Measurements from ENCODE around the gene ATF3.

Gene ATF3

DNA sequence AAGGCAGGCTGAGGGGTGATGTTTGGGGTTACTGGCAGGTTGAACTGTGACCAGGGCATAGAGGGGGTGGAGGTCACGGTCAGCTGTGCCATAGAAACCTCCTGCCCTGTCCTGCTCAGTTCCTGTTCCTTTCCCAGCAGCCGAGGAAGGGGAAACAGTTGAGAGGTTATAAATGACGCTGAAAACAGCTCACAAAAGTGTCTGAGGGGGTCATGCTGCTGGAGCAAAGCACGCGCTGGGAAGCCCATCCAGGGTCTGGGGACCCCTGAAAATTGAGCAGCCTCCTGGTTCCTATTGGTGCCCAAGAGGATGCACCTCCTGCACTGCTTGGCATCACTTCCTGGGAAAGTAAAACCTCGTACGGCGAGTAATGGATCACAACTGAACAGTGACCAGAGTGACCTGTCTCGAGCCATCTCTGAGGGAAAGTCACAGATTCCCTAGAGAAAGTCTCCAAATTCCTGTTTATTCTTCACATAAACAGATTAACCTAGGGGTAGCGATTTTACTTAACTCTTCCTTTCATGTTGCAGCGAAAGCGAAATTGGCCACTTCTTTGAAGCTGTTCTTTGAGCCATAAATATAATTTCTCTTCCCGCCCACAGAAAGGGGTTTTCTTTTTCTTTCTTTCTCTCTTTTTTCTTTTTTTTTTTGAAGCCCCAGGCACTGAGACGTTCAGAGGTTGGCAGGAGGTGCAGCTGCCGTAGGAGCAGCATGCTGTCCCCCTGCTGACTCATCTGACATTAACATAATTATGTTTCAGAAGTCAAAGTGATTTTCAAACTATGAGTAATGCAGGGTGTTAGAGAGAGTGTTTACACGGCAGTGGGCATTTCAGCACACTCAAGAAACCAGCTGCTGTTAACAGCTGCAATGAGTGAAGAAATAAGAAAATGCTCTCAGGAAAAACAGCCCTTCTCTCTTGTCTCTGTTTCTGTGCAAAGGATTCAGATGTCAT lies 41.8 kb upstream of the ATF3 start (continued):
- TF ChIP-seq EGR2 (tag by site-specific recombination; IDR thresholded peaks at IDR 0.05; ENCODE audit: low read depth) (0 out of 2 replicates have a peak, but pooled peaks have one; percentile 16), ZNF658 (tag by site-specific recombination; IDR thresholded peaks at IDR 0.05) (no peak), ZNF558 (tag by site-specific recombination; IDR thresholded peaks at IDR 0.05) (peak; percentile 67), ZNF24 (tag by site-specific recombination; IDR thresholded peaks at IDR 0.05) (peak; percentile 86; the same call in 1 of the 2 replicates), ZNF510 (tag by site-specific recombination; IDR thresholded peaks at IDR 0.05; ENCODE audit: insufficient replicate concordance) (no peak), ZNF311 (tag by site-specific recombination; IDR thresholded peaks at IDR 0.05; ENCODE audit: borderline replicate concordance) (no peak), ZNF529 (tag by site-specific recombination; IDR thresholded peaks at IDR 0.05; ENCODE audit: insufficient replicate concordance) (no peak), ZEB2 (tag by site-specific recombination; IDR thresholded peaks at IDR 0.05) (peak; percentile 93), ZBTB20 (tag by site-specific recombination; IDR thresholded peaks at IDR 0.05) (peak; percentile 63), ZNF335 (tag by site-specific recombination; conservative IDR thresholded peaks at IDR 0.05) (peak; percentile 80), ZBTB21 (tag by site-specific recombination; IDR thresholded peaks at IDR 0.05) (peak; percentile 76; the same call in 1 of the 2 replicates), ZNF10 (tag by site-specific recombination; IDR thresholded peaks at IDR 0.05) (peak; percentile 42; the same call in 1 of the 2 replicates), YY1 (tag by site-specific recombination; IDR thresholded peaks at IDR 0.05) (no peak), WT1 (tag by site-specific recombination; IDR thresholded peaks at IDR 0.05) (peak; percentile 68), REPIN1 (tag by site-specific recombination; IDR thresholded peaks at IDR 0.05; ENCODE audit: low read depth) (no peak), ZNF530 (tag by site-specific recombination; IDR thresholded peaks at IDR 0.05; ENCODE audit: low read depth) (no peak), ZBTB8A (tag by site-specific recombination; IDR thresholded peaks at IDR 0.05) (peak; percentile 71; the same call in 1 of the 2 replicates), ZNF184 (tag by site-specific recombination; IDR thresholded peaks at IDR 0.05) (0 out of 2 replicates have a peak, but pooled peaks have one; percentile 61), ZNF114 (tag by site-specific recombination; IDR thresholded peaks at IDR 0.05) (no peak), ZNF341 (tag by site-specific recombination; IDR thresholded peaks at IDR 0.05; ENCODE audit: low read depth) (peak; percentile 93), ZNF600 (tag by site-specific recombination; IDR thresholded peaks at IDR 0.05) (peak; percentile 55; the same call in 1 of the 2 replicates), ZBTB48 (tag by site-specific recombination; IDR thresholded peaks at IDR 0.05) (peak; percentile 94)
- TF ChIP-seq, protein P1, sequence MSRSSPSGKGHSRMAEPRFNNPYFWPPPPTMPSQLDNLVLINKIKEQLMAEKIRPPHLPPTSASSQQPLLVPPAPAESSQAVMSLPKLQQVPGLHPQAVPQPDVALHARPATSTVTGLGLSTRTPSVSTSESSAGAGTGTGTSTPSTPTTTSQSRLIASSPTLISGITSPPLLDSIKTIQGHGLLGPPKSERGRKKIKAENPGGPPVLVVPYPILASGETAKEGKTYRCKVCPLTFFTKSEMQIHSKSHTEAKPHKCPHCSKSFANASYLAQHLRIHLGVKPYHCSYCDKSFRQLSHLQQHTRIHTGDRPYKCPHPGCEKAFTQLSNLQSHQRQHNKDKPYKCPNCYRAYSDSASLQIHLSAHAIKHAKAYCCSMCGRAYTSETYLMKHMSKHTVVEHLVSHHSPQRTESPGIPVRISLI (tag by site-specific recombination; IDR thresholded peaks at IDR 0.05): peak; percentile 91
- TF ChIP-seq, protein P2, sequence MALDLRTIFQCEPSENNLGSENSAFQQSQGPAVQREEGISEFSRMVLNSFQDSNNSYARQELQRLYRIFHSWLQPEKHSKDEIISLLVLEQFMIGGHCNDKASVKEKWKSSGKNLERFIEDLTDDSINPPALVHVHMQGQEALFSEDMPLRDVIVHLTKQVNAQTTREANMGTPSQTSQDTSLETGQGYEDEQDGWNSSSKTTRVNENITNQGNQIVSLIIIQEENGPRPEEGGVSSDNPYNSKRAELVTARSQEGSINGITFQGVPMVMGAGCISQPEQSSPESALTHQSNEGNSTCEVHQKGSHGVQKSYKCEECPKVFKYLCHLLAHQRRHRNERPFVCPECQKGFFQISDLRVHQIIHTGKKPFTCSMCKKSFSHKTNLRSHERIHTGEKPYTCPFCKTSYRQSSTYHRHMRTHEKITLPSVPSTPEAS (tag by site-specific recombination; IDR thresholded peaks at IDR 0.05): peak; percentile 77
- TF ChIP-seq, protein P3, sequence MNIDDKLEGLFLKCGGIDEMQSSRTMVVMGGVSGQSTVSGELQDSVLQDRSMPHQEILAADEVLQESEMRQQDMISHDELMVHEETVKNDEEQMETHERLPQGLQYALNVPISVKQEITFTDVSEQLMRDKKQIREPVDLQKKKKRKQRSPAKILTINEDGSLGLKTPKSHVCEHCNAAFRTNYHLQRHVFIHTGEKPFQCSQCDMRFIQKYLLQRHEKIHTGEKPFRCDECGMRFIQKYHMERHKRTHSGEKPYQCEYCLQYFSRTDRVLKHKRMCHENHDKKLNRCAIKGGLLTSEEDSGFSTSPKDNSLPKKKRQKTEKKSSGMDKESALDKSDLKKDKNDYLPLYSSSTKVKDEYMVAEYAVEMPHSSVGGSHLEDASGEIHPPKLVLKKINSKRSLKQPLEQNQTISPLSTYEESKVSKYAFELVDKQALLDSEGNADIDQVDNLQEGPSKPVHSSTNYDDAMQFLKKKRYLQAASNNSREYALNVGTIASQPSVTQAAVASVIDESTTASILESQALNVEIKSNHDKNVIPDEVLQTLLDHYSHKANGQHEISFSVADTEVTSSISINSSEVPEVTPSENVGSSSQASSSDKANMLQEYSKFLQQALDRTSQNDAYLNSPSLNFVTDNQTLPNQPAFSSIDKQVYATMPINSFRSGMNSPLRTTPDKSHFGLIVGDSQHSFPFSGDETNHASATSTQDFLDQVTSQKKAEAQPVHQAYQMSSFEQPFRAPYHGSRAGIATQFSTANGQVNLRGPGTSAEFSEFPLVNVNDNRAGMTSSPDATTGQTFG (tag by site-specific recombination; IDR thresholded peaks at IDR 0.05; ENCODE audit: borderline replicate concordance): no peak
- TF ChIP-seq, protein P4, sequence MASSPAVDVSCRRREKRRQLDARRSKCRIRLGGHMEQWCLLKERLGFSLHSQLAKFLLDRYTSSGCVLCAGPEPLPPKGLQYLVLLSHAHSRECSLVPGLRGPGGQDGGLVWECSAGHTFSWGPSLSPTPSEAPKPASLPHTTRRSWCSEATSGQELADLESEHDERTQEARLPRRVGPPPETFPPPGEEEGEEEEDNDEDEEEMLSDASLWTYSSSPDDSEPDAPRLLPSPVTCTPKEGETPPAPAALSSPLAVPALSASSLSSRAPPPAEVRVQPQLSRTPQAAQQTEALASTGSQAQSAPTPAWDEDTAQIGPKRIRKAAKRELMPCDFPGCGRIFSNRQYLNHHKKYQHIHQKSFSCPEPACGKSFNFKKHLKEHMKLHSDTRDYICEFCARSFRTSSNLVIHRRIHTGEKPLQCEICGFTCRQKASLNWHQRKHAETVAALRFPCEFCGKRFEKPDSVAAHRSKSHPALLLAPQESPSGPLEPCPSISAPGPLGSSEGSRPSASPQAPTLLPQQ (tag by site-specific recombination; IDR thresholded peaks at IDR 0.05): peak; percentile 72; the same call in 1 of the 2 replicates
- TF ChIP-seq, protein P5, sequence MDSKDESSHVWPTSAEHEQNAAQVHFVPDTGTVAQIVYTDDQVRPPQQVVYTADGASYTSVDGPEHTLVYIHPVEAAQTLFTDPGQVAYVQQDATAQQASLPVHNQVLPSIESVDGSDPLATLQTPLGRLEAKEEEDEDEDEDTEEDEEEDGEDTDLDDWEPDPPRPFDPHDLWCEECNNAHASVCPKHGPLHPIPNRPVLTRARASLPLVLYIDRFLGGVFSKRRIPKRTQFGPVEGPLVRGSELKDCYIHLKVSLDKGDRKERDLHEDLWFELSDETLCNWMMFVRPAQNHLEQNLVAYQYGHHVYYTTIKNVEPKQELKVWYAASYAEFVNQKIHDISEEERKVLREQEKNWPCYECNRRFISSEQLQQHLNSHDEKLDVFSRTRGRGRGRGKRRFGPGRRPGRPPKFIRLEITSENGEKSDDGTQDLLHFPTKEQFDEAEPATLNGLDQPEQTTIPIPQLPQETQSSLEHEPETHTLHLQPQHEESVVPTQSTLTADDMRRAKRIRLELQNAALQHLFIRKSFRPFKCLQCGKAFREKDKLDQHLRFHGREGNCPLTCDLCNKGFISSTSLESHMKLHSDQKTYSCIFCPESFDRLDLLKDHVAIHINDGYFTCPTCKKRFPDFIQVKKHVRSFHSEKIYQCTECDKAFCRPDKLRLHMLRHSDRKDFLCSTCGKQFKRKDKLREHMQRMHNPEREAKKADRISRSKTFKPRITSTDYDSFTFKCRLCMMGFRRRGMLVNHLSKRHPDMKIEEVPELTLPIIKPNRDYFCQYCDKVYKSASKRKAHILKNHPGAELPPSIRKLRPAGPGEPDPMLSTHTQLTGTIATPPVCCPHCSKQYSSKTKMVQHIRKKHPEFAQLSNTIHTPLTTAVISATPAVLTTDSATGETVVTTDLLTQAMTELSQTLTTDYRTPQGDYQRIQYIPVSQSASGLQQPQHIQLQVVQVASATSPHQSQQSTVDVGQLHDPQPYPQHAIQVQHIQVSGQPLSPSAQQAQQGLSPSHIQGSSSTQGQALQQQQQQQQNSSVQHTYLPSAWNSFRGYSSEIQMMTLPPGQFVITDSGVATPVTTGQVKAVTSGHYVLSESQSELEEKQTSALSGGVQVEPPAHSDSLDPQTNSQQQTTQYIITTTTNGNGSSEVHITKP (tag by site-specific recombination; IDR thresholded peaks at IDR 0.05): peak; percentile 63

Measured in HEK293 (cell line).